H1 (cell line): ENCODE results near the gene MRPL16. TPM values are rescaled to one million over a fixed set of nuclear protein-coding genes. Genes with fewer than 3 reads are reported as not detected.

Source experiments
- CTCF ChIA-PET: fragments of 300-600 bp; sonication (Branson Sonifier 250); formaldehyde crosslinking; loops from one replicate; lab custom pipeline; 2021; ENCODE audit not compliant: partially characterized antibody; lab: Charles Lee
- POLR2A ChIA-PET: fragments of 300-600 bp; sonication (Branson Sonifier 250); formaldehyde crosslinking; loops from one replicate; lab custom pipeline; 2021; ENCODE audit warnings: inconsistent platforms; ENCODE audit not compliant: partially characterized antibody; lab: Charles Lee
- DNase-seq, 2 experiments: peaks; one replicate each; pipeline versions ENCODE4 v3.0.0 to v3.0.0-alpha.2; 2010 to 2022; ENCODE audit warnings: low spot score in 2 of 2, low read depth in 1 of 2, mixed read lengths in 1 of 2
- FAIRE-seq: peaks from 2 replicates; lab custom pipeline; 2011; peaks lifted over from hg19 to GRCh38; lab: Jason Lieb, UNC
- H2AFZ ChIP-seq: 2 replicates; pipeline ENCODE4 v1.8.1; 2012; ENCODE audit warnings: low read length, inconsistent platforms
- H2AK5ac ChIP-seq: 2 replicates; pipeline ENCODE4 v1.6.1; 2013; ENCODE audit warnings: low read depth, low read length
- H2BK120ac ChIP-seq: replicated peaks from 2 replicates; pipeline ENCODE3; 2013; ENCODE audit warnings: low read depth, low read length, inconsistent platforms
- H2BK12ac ChIP-seq: 2 replicates; pipeline ENCODE4 v1.6.1; 2013; ENCODE audit warnings: low read depth, low read length
- H2BK15ac ChIP-seq: 2 replicates; pipeline ENCODE4 v1.6.1; 2013; ENCODE audit warnings: low read length
- H2BK20ac ChIP-seq: 2 replicates; pipeline ENCODE4 v1.6.1; 2013; ENCODE audit warnings: low read length
- H2BK5ac ChIP-seq: 2 replicates; pipeline ENCODE4 v1.6.1; 2013; ENCODE audit warnings: low read depth, low read length
- H3K14ac ChIP-seq: 2 replicates; pipeline ENCODE4 v1.6.1; 2013; ENCODE audit warnings: inconsistent platforms; ENCODE audit not compliant: insufficient read length
- H3K18ac ChIP-seq: 2 replicates; pipeline ENCODE4 v1.6.1; 2013; ENCODE audit warnings: low read length; ENCODE audit errors: extremely low read depth
- H3K23ac ChIP-seq: 2 replicates; pipeline ENCODE4 v1.6.1; 2013; ENCODE audit warnings: inconsistent platforms; ENCODE audit not compliant: insufficient read length
- H3K23me2 ChIP-seq: 2 replicates; pipeline ENCODE4 v1.6.1; 2013; ENCODE audit warnings: low read depth, low read length
- H3K27ac ChIP-seq: 2 replicates; pipeline ENCODE4 v1.6.1; 2011; ENCODE audit warnings: low read depth, low read length, inconsistent platforms
- H3K27me3 ChIP-seq, 4 experiments: replicated peaks in 1 of 4; 1 replicate in 1 of 4; 2 replicates in 3 of 4; pipeline versions ENCODE4 v1.6.1 to v1.8.1; 2011 to 2013; ENCODE audit warnings: low read length in 3 of 4, mild to moderate bottlenecking in 3 of 4, inconsistent platforms in 2 of 4, mixed read lengths in 2 of 4, moderate library complexity in 1 of 4; ENCODE audit not compliant: control insufficient read depth in 3 of 4, insufficient read depth in 3 of 4; ENCODE audit errors: extremely low read depth in 1 of 4
- H3K36me3 ChIP-seq, 4 experiments: 2 replicates each; pipeline versions ENCODE4 v1.6.1 to v1.8.1; 2011 to 2013; ENCODE audit warnings: mild to moderate bottlenecking in 4 of 4, low read length in 3 of 4, moderate library complexity in 2 of 4, control low read depth in 1 of 4, inconsistent platforms in 1 of 4; ENCODE audit not compliant: insufficient read depth in 4 of 4, control insufficient read depth in 2 of 4
- H3K4ac ChIP-seq: replicated peaks from 2 replicates; pipeline ENCODE3; 2013; ENCODE audit warnings: low read length, low read depth, mixed read lengths, inconsistent platforms; ENCODE audit not compliant: insufficient read length
- H3K4me1 ChIP-seq, 4 experiments: replicated peaks in 1 of 4; 1 replicate in 1 of 4; 2 replicates in 3 of 4; pipeline versions ENCODE4 v1.6.1 to v1.8.1; 2011 to 2013; ENCODE audit warnings: low read length in 3 of 4, inconsistent platforms in 2 of 4, mixed read lengths in 1 of 4; ENCODE audit not compliant: insufficient read depth in 4 of 4, control insufficient read depth in 3 of 4
- H3K4me2 ChIP-seq, 2 experiments: 2 replicates each; pipeline versions ENCODE4 v1.6.1 to v1.8.1; 2011 to 2013; ENCODE audit warnings: low read depth in 2 of 2, low read length in 2 of 2, control low read depth in 1 of 2, inconsistent platforms in 1 of 2, mild to moderate bottlenecking in 1 of 2; ENCODE audit not compliant: insufficient read depth in 1 of 2
- H3K4me3 ChIP-seq, 4 experiments: fragments of 200-600, 300-600 bp in 1 of 4; sonication (generic), shearing (Covaris generic), sonication (Bioruptor Twin) in 1 of 4; 2 replicates each; pipeline versions ENCODE4 v1.5.1 to v1.8.1; 2011 to 2016; ENCODE audit warnings: low read length in 4 of 4, low read depth in 3 of 4, control low read depth in 2 of 4, inconsistent platforms in 2 of 4, mild to moderate bottlenecking in 2 of 4, mixed read lengths in 1 of 4, moderate library complexity in 1 of 4; ENCODE audit not compliant: insufficient read depth in 2 of 4; ENCODE audit errors: extremely low read depth in 1 of 4
- H3K56ac ChIP-seq: replicated peaks from 2 replicates; pipeline ENCODE3; 2013; ENCODE audit warnings: low read depth, mild to moderate bottlenecking, mixed read lengths, low read length, inconsistent platforms; ENCODE audit not compliant: insufficient read length
- H3K79me1 ChIP-seq: 2 replicates; pipeline ENCODE4 v1.6.1; 2013; ENCODE audit warnings: low read depth, low read length, control low read depth
- H3K79me2 ChIP-seq, 2 experiments: 2 replicates each; pipeline versions ENCODE4 v1.6.1 to v1.8.1; 2012 to 2013; ENCODE audit warnings: low read length in 2 of 2, mild to moderate bottlenecking in 2 of 2, inconsistent platforms in 1 of 2; ENCODE audit not compliant: insufficient read depth in 2 of 2, control insufficient read depth in 1 of 2
- H3K9ac ChIP-seq, 4 experiments: replicated peaks in 1 of 4; 1 replicate in 1 of 4; 2 replicates in 3 of 4; pipeline versions ENCODE4 v1.6.1 to v1.8.1; 2011 to 2013; ENCODE audit warnings: low read depth in 3 of 4, low read length in 3 of 4, control low read depth in 2 of 4, mild to moderate bottlenecking in 2 of 4, moderate library complexity in 2 of 4, inconsistent platforms in 1 of 4; ENCODE audit errors: extremely low read depth in 1 of 4
- H3K9me3 ChIP-seq, 2 experiments: 2 replicates each; pipeline versions ENCODE4 v1.6.1 to v1.8.1; 2012 to 2013; ENCODE audit warnings: mild to moderate bottlenecking in 2 of 2, moderate library complexity in 2 of 2, control low read depth in 1 of 2, inconsistent platforms in 1 of 2, low read depth in 1 of 2, low read length in 1 of 2, mixed read lengths in 1 of 2; ENCODE audit not compliant: insufficient read depth in 2 of 2
- H4K20me1 ChIP-seq, 2 experiments: replicated peaks in 1 of 2; 2 replicates each; pipeline versions ENCODE3 to v1.8.1; 2011 to 2013; ENCODE audit warnings: inconsistent platforms in 2 of 2, low read length in 2 of 2, mild to moderate bottlenecking in 1 of 2; ENCODE audit not compliant: insufficient read depth in 2 of 2, control insufficient read depth in 1 of 2
- H4K5ac ChIP-seq: 2 replicates; pipeline ENCODE4 v1.6.1; 2013; ENCODE audit warnings: low read length, low read depth, mixed read lengths, inconsistent platforms; ENCODE audit not compliant: insufficient read length
- H4K8ac ChIP-seq: 2 replicates; pipeline ENCODE4 v1.8.0; 2013; ENCODE audit warnings: mild to moderate bottlenecking, moderate library complexity, low read length, inconsistent platforms; ENCODE audit not compliant: insufficient read depth; ENCODE audit errors: extremely low read depth
- H4K91ac ChIP-seq: replicated peaks from 2 replicates; pipeline ENCODE3; 2013; ENCODE audit warnings: low read length, mixed read lengths, inconsistent platforms; ENCODE audit not compliant: insufficient read length
- CHD1 ChIP-seq: IDR thresholded peaks from 2 replicates; pipeline ENCODE4 v1.6.1; 2012; ENCODE audit warnings: low read depth, low read length, improper control_type of control experiment
- EP300 ChIP-seq, 2 experiments: IDR thresholded peaks; 1 replicate in 1 of 2; 2 replicates in 1 of 2; pipeline ENCODE4 v1.6.1; 2011 to 2012; ENCODE audit warnings: low read depth in 2 of 2, low read length in 2 of 2, mild to moderate bottlenecking in 2 of 2, borderline replicate concordance in 1 of 2, inconsistent platforms in 1 of 2, moderate library complexity in 1 of 2
- FOSL1 ChIP-seq: IDR thresholded peaks from 2 replicates; pipeline ENCODE4 v1.6.1; 2011; ENCODE audit warnings: mild to moderate bottlenecking, low read depth, low read length, moderate library complexity; ENCODE audit not compliant: insufficient read depth
- MAFK ChIP-seq: IDR thresholded peaks from 2 replicates; pipeline ENCODE4 v1.6.1; 2012; ENCODE audit warnings: low read depth, mild to moderate bottlenecking, improper control_type of control experiment, low read length
- NANOG ChIP-seq: IDR thresholded peaks from 2 replicates; pipeline ENCODE4 v1.6.1; 2011; ENCODE audit warnings: low read length, low read depth, mild to moderate bottlenecking, inconsistent platforms; ENCODE audit not compliant: insufficient read depth, poor library complexity, severe bottlenecking
- NRF1 ChIP-seq: IDR thresholded peaks from 2 replicates; pipeline ENCODE4 v1.6.1; 2011; ENCODE audit warnings: mild to moderate bottlenecking, low read depth, low read length, improper control_type of control experiment
- RAD21 ChIP-seq, 2 experiments: IDR thresholded peaks in 1 of 2; conservative IDR thresholded peaks in 1 of 2; 2 replicates each; pipeline ENCODE4 v1.6.1; 2011; ENCODE audit warnings: low read depth in 2 of 2, low read length in 2 of 2, improper control_type of control experiment in 1 of 2, inconsistent platforms in 1 of 2, mild to moderate bottlenecking in 1 of 2, moderate library complexity in 1 of 2
- SAP30 ChIP-seq: fragments of 300-600 bp; sonication (generic); IDR thresholded peaks from 2 replicates; pipeline ENCODE4 v1.7.1; 2012; ENCODE audit warnings: low read length, moderate library complexity, mild to moderate bottlenecking, inconsistent platforms; ENCODE audit not compliant: insufficient read depth, insufficient replicate concordance
- SP1 ChIP-seq: IDR thresholded peaks from 2 replicates; pipeline ENCODE4 v1.6.1; 2011; ENCODE audit warnings: low read depth, low read length
- SP4 ChIP-seq: IDR thresholded peaks from 2 replicates; pipeline ENCODE4 v1.6.1; 2012; ENCODE audit warnings: low read length, inconsistent platforms
- TBP ChIP-seq: IDR thresholded peaks from 2 replicates; pipeline ENCODE4 v1.6.1; 2011; ENCODE audit warnings: low read depth, low read length, improper control_type of control experiment
- TEAD4 ChIP-seq: IDR thresholded peaks from 2 replicates; pipeline ENCODE4 v1.6.1; 2012; ENCODE audit warnings: low read depth, low read length, inconsistent platforms, mixed read lengths
- YY1 ChIP-seq: IDR thresholded peaks from 2 replicates; pipeline ENCODE4 v1.6.1; 2011; ENCODE audit warnings: low read depth, mild to moderate bottlenecking, low read length
- WGBS, 2 experiments: shearing (Covaris generic) in 1 of 2; methylation state at CpG; one replicate each; pipeline versions ENCODE4 v1.1.6 to v1.1.7; 2013 to 2015; ENCODE audit warnings: low lambda C conversion rate in 2 of 2, mixed read lengths in 2 of 2, inconsistent platforms in 1 of 2, low coverage in 1 of 2, missing lambda C conversion rate in 1 of 2; ENCODE audit not compliant: insufficient replicate concordance in 2 of 2, insufficient coverage in 1 of 2, insufficient read length in 1 of 2; ENCODE audit errors: extremely low coverage in 1 of 2, missing lambda C conversion rate in 1 of 2; 5-methylcytosine and 5-hydroxymethylcytosine counted together
- polyA plus RNA-seq, 7 experiments: library from polyadenylated mRNA; depleted of rRNA in 3 of 7; stranded (reverse) in 5 of 7; unstranded in 2 of 7; fragments of >200 nt in 5 of 7; fragments of 200-250 nt in 2 of 7; gene quantifications; 1 replicate in 5 of 7; 2 replicates in 1 of 7; 4 replicates in 1 of 7; pipeline versions ENCODE4 v1.2.1 to v1.2.3, GENCODE V29; 2011 to 2013; ENCODE audit warnings: missing spikeins in 2 of 7, mixed read lengths in 2 of 7
- total RNA-seq: library from RNA; stranded (reverse); fragmentation: NEBNext Ultra II Directional; extraction: Animal tissue kit (Norgen Biotek cat#: 25700); gene quantifications from 2 replicates; pipeline ENCODE4 v1.2.1, GENCODE V29; 2021

The MRPL16 gene
- total and polyA plus RNA-seq, 2 of the 8 experiments (the other 6 are each of a cell fraction or from before 2014, with no cell fraction given) = 69.2 to 79.8 TPM

DNA sequence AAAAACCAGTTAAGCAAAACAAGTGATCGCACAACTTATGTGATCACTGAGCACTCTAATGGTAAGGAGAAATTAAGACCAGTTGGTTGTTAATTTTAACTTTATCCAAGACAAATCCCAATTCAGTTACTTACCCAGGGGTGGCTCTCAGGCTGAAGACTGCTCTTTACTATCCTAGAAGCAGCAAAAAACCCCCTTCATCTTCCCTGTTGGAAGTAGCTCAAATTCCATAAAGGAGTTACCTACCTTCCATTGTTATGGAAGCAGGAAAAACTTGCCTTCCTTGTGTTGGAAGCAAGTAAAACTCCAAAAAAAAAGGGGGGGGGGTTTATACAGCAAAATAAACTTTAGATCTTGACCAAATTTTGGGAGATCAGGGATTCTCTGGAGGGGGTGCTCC lies 5.2 kb upstream of the MRPL16 start:
- Histone ChIP-seq H2BK20ac (no peak overlapping the region), H3K56ac (no peak overlapping the region), H3K79me1 (no peaks in the 10 kb centered on the region), H3K4ac (no peak overlapping the region), H3K9ac (peak overlapping the region in 3 of 4 experiments; percentile 36 to 71 (median 36); a peak in 6 of 7 replicates), H3K4me1 (peaks cover 6 to 13% (median 9%) of the 10 kb centered on the region in 4 experiments; a peak in 6 of 7 replicates), H3K18ac (no peak overlapping the region), H4K8ac (no peak overlapping the region)
- peak; percentile 62 for FAIRE-seq
- WGBS, 2 experiments = 15% methylated on average over 1 of the region's 1 CpG; no CpG with 5 or more reads in 1 of the 2 experiments
- no peak for TF ChIP-seq MAFK
- TF ChIP-seq SAP30 = no peak
- no peak for TF ChIP-seq CHD1
- no peak for TF ChIP-seq SP4
- TF ChIP-seq EP300 (IDR thresholded peaks at IDR 0.05; ENCODE audit: borderline replicate concordance in 1 of 2, low read depth in 2 of 2, low read length in 2 of 2) = no peak
- TF ChIP-seq TEAD4 = no peak
- TF ChIP-seq NRF1 = no peak
- TF ChIP-seq NANOG = no peak
- peak; percentile 61 for TF ChIP-seq SP1
- TF ChIP-seq FOSL1 = no peak
- TF ChIP-seq RAD21 (IDR thresholded peaks at IDR 0.05 in 1 of 2, conservative IDR thresholded peaks at IDR 0.05 in 1 of 2; ENCODE audit: low read depth in 2 of 2, low read length in 2 of 2) = no peak
- 0 out of 2 replicates have a peak, but pooled peaks have one; percentile 32 for TF ChIP-seq YY1
- 0 out of 2 replicates have a peak, but pooled peaks have one; percentile 1 for TF ChIP-seq TBP
- TF ChIP-seq, all 59 proteins: peak for 3
- ChIA-PET CTCF (interaction anchor here (0.6 to 2.9 kb wide), 4 partner anchors 14 to 415 kb away, joined by 3 to 14 read pairs (median 4); partner anchors contain the start of gene STX3), POLR2A (interaction anchor here (0.6 kb wide), 1 partner anchor 33 kb away, joined by 3 read pairs; no protein-coding TSS in a partner anchor)
- H3K27me3 ChIP-seq = no peaks in the 10 kb centered on the region
- H2AFZ ChIP-seq = no peak overlapping the region
- peak overlapping the region; percentile 24 to 63 (median 36); a peak in 7 of 8 replicates for H3K4me3 ChIP-seq
- no peaks in the 10 kb centered on the region for H3K36me3 ChIP-seq
- H3K79me2 ChIP-seq = no peaks in the 10 kb centered on the region
- H3K23me2 ChIP-seq = no peaks in the 10 kb centered on the region; the same call in 1 of the 2 replicates
- H3K9me3 ChIP-seq = no peaks in the 10 kb centered on the region
- DNase-seq = no peak
- no peak overlapping the region for H2AK5ac ChIP-seq
- H3K14ac ChIP-seq = no peak overlapping the region
- H2BK5ac ChIP-seq = peak overlapping the region; percentile 64; the same call in 1 of the 2 replicates
- H4K5ac ChIP-seq = no peak overlapping the region
- no peak overlapping the region for H4K91ac ChIP-seq
- H3K23ac ChIP-seq = no peak overlapping the region
- peak overlapping the region; percentile 61 to 78 for H3K4me2 ChIP-seq
- H2BK12ac ChIP-seq = 0 out of 2 replicates have a peak overlapping the region, but pooled peaks have one; percentile 35
- H2BK15ac ChIP-seq = no peak overlapping the region
- no peaks in the 10 kb centered on the region for H4K20me1 ChIP-seq
- peak overlapping the region; percentile 82; the same call in 1 of the 2 replicates for H3K27ac ChIP-seq
- H2BK120ac ChIP-seq = peak overlapping the region; percentile 84
